Thymus (tissue), 11 donors: ENCODE measurements around the gene DAAM1. TPM values are rescaled to one million over a fixed set of nuclear protein-coding genes. Genes with fewer than 3 reads are reported as not detected.
A peak's percentile ranks its signal among the peaks of the same experiment; 100 is the strongest.

Source experiments
- DNase-seq, 9 donors: peaks; one replicate each; pipeline ENCODE4 v3.0.0-alpha.2; 2013; ENCODE audit warnings: low spot score in 9 of 9, low read depth in 6 of 9, missing footprints in 1 of 9
- H3K27ac ChIP-seq, 2 donors: one replicate each; pipeline ENCODE4 v1.5.1; 2013; ENCODE audit warnings: control low read depth in 1 of 2, low read depth in 1 of 2, low read length in 1 of 2, mild to moderate bottlenecking in 1 of 2, moderate library complexity in 1 of 2
- H3K27me3 ChIP-seq, 2 donors: one replicate each; pipeline ENCODE4 v1.5.1; 2013; ENCODE audit warnings: low read length in 1 of 2; ENCODE audit not compliant: control insufficient read depth in 2 of 2, insufficient read depth in 1 of 2
- H3K36me3 ChIP-seq, 2 donors: one replicate each; pipeline ENCODE4 v1.5.1; 2013; ENCODE audit warnings: low read length in 1 of 2, mild to moderate bottlenecking in 1 of 2, moderate library complexity in 1 of 2; ENCODE audit not compliant: control insufficient read depth in 2 of 2, insufficient read depth in 2 of 2
- H3K4me1 ChIP-seq, 2 donors: one replicate each; pipeline ENCODE4 v1.5.1; 2013; ENCODE audit warnings: low read length in 2 of 2; ENCODE audit not compliant: control insufficient read depth in 2 of 2, insufficient read depth in 2 of 2
- H3K4me3 ChIP-seq, 2 donors: one replicate each; pipeline ENCODE4 v1.5.1; 2013; ENCODE audit warnings: low read length in 2 of 2, control low read depth in 1 of 2, mild to moderate bottlenecking in 1 of 2
- H3K9me3 ChIP-seq, 2 donors: one replicate each; pipeline ENCODE4 v1.5.1; 2013; ENCODE audit warnings: low read length in 1 of 2, mild to moderate bottlenecking in 1 of 2; ENCODE audit not compliant: control insufficient read depth in 2 of 2, insufficient read depth in 1 of 2
- WGBS: extraction: QIAGEN DNeasy Blood & Tissue Kit; methylation state at CpG from one replicate; pipeline ENCODE4 v1.1.7; 2013; 5-methylcytosine and 5-hydroxymethylcytosine counted together
- polyA plus RNA-seq: library from polyadenylated mRNA; stranded (reverse); fragments of 200-250 nt; gene quantifications from one replicate; pipeline ENCODE4 v1.2.3, GENCODE V29; 2013
- total RNA-seq: library from RNA; stranded (reverse); fragments of 120-200 nt; gene quantifications from one replicate; pipeline ENCODE4 v1.2.4, GENCODE V29; 2013
- donor health status: healthy.

DAAM1 gene
- total and polyA plus RNA-seq, 2 donors: 8.9 to 11.3 TPM

- Histone ChIP-seq H3K4me3 (no peak overlapping the region), H3K27me3 (no peaks in the 10 kb centered on the region), H3K27ac (no peak overlapping the region), H3K4me1 (peaks cover 0 to 4% of the 10 kb centered on the region in 2 donors), H3K36me3 (no peaks in the 10 kb centered on the region), H3K9me3 (no peaks in the 10 kb centered on the region)
- DNase-seq: no peak
- WGBS: 98% methylated on average over 5 of the region's 5 CpGs
Measured at GRCh38 chr14:59268858-59269257, 80.4 kb downstream of the DAAM1 start.

- H3K4me3 ChIP-seq: no peak overlapping the region
- peaks cover 0 to 4% of the 10 kb centered on the region in 2 donors for H3K4me1 ChIP-seq
- H3K27me3 ChIP-seq: no peaks in the 10 kb centered on the region
- no peaks in the 10 kb centered on the region for H3K9me3 ChIP-seq
- no peak overlapping the region for H3K27ac ChIP-seq
- WGBS: 98% methylated on average over 3 of the region's 3 CpGs
- H3K36me3 ChIP-seq: no peaks in the 10 kb centered on the region
- DNase-seq: no peak
Measured at GRCh38 chr14:59269466-59269865, 81.0 kb downstream of the DAAM1 start.

- H3K27ac ChIP-seq: no peak overlapping the region
- no peak overlapping the region for H3K4me3 ChIP-seq
- H3K9me3 ChIP-seq: no peaks in the 10 kb centered on the region
- no peaks in the 10 kb centered on the region for H3K4me1 ChIP-seq
- no peaks in the 10 kb centered on the region for H3K27me3 ChIP-seq
- H3K36me3 ChIP-seq: no peaks in the 10 kb centered on the region
- DNase-seq: no peak
- 98% methylated on average over 2 of the region's 2 CpGs for WGBS
Measured at GRCh38 chr14:59271256-59271655, 82.8 kb downstream of the DAAM1 start.

- Histone ChIP-seq H3K9me3 (no peaks in the 10 kb centered on the region), H3K4me1 (no peaks in the 10 kb centered on the region), H3K27me3 (no peaks in the 10 kb centered on the region), H3K36me3 (no peaks in the 10 kb centered on the region), H3K27ac (no peak overlapping the region), H3K4me3 (no peak overlapping the region)
- WGBS: 96% methylated on average over 4 of the region's 4 CpGs
- DNase-seq: no peak
Measured at GRCh38 chr14:59271734-59272133, 83.3 kb downstream of the DAAM1 start.

GRCh38 chr14:59272633-59273032 is 84.2 kb downstream of the DAAM1 start:
- no peak overlapping the region for H3K27ac ChIP-seq
- H3K27me3 ChIP-seq: no peaks in the 10 kb centered on the region
- H3K4me3 ChIP-seq: no peak overlapping the region
- no peaks in the 10 kb centered on the region for H3K9me3 ChIP-seq
- H3K4me1 ChIP-seq: no peaks in the 10 kb centered on the region
- H3K36me3 ChIP-seq: no peaks in the 10 kb centered on the region
- DNase-seq: no peak

- 97% methylated on average over 4 of the region's 4 CpGs for WGBS
- no peaks in the 10 kb centered on the region for H3K9me3 ChIP-seq
- no peaks in the 10 kb centered on the region for H3K4me1 ChIP-seq
- DNase-seq: no peak
- H3K36me3 ChIP-seq: no peaks in the 10 kb centered on the region
- H3K27ac ChIP-seq: peak overlapping the region in 1 of 2 donors; percentile 13
- no peaks in the 10 kb centered on the region for H3K27me3 ChIP-seq
- no peak overlapping the region for H3K4me3 ChIP-seq
Measured at GRCh38 chr14:59273737-59274136, 85.3 kb downstream of the DAAM1 start.

GRCh38 chr14:59274991-59275391 is 86.5 kb downstream of the DAAM1 start:
- Histone ChIP-seq H3K4me3 (no peak overlapping the region), H3K36me3 (no peaks in the 10 kb centered on the region), H3K9me3 (no peaks in the 10 kb centered on the region), H3K27me3 (no peaks in the 10 kb centered on the region), H3K4me1 (no peaks in the 10 kb centered on the region), H3K27ac (no peak overlapping the region)
- 92% methylated on average over 3 of the region's 3 CpGs for WGBS
- DNase-seq: no peak

GRCh38 chr14:59275668-59276067 is 87.2 kb downstream of the DAAM1 start:
- Histone ChIP-seq H3K36me3 (no peaks in the 10 kb centered on the region), H3K27ac (no peak overlapping the region), H3K27me3 (no peaks in the 10 kb centered on the region), H3K4me1 (no peaks in the 10 kb centered on the region), H3K9me3 (no peaks in the 10 kb centered on the region), H3K4me3 (no peak overlapping the region)
- no peak for DNase-seq

- DNase-seq: no peak
- no peaks in the 10 kb centered on the region for H3K36me3 ChIP-seq
- H3K4me3 ChIP-seq: no peak overlapping the region
- no peaks in the 10 kb centered on the region for H3K27me3 ChIP-seq
- no peaks in the 10 kb centered on the region for H3K9me3 ChIP-seq
- H3K27ac ChIP-seq: no peak overlapping the region
- no peaks in the 10 kb centered on the region for H3K4me1 ChIP-seq
Measured at GRCh38 chr14:59276235-59276634, 87.8 kb downstream of the DAAM1 start.

- Histone ChIP-seq H3K4me3 (no peak overlapping the region), H3K27ac (no peak overlapping the region)
- WGBS: 98% methylated on average over 2 of the region's 2 CpGs
Measured at GRCh38 chr14:59277659-59278058, 89.2 kb downstream of the DAAM1 start.

More at GRCh38 chr14:59277659-59278058, 89.2 kb downstream of the DAAM1 start:
- H3K9me3 ChIP-seq: no peaks in the 10 kb centered on the region
- H3K4me1 ChIP-seq: no peaks in the 10 kb centered on the region
- no peaks in the 10 kb centered on the region for H3K36me3 ChIP-seq
- no peaks in the 10 kb centered on the region for H3K27me3 ChIP-seq
- DNase-seq: no peak
